Muscle of arm (tissue), 12 donors: ENCODE data around the gene TTC29. TPM values are rescaled to one million over a fixed set of nuclear protein-coding genes. Genes with fewer than 3 reads are reported as not detected.
"Not testable (repeated sequence)": the region's sequence is repeated elsewhere in the genome, so short reads cannot be mapped to it uniquely, and the experiment has no call there.

Experiments
- DNase-seq: peaks from one replicate; pipeline ENCODE4 v3.0.0-alpha.2; 2013
- polyA plus RNA-seq, 12 donors: library from polyadenylated mRNA; unstranded; fragments of 120-200 nt; gene quantifications; one replicate each; pipeline ENCODE4 v1.2.1, GENCODE V29; 2013; ENCODE audit not compliant: insufficient read length in 12 of 12

TTC29 gene
- polyA plus RNA-seq, 12 donors = 0.09 to 0.22 (median 0.15) TPM; not detected in 6

GRCh38 chr4:146857298-146857697 is 88.4 kb downstream of the TTC29 start:
- DNase-seq = no peak

GRCh38 chr4:146855761-146856160 is 89.9 kb downstream of the TTC29 start:
- no peak for DNase-seq

DNA sequence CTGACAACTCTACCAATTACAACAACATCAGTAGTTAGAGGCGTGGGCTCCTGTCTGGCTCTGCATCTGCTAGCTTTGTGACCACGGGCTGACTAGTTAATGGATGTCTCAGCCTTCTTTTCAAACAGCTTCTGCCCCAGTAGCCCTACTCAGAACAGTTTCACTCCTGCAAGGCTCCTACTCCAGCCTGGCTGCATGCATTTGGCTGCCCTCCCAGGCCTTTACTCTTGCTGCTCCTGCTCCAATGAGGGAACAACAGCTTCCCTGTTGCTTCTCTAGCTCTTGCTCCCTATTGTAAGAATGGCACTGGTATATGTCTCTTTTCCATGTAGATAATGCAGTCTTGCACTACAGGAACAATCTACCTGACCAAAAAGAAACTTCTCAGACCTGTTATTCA is 93.3 kb downstream of the TTC29 start:
- DNase-seq = no peak

DNA sequence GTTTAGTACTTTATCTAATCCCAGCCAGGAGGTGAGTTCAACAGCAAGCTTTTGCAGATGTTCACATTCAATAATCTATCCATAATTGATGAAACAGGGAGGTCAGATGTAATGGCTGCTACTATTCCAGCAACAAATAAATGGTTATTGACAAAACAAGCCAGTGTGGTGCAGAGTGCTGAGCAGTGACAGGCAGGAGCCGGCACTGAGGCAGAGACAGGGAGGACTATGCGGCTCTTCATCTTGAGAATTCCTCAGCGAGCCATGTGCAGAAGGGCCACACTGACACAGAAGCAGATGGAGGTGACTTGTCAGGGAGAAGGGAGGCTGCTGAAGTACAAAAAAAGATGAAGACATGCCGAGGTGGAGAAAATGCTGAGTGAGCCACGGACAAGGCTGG is 98.3 kb downstream of the TTC29 start:
- DNase-seq = no peak

DNA sequence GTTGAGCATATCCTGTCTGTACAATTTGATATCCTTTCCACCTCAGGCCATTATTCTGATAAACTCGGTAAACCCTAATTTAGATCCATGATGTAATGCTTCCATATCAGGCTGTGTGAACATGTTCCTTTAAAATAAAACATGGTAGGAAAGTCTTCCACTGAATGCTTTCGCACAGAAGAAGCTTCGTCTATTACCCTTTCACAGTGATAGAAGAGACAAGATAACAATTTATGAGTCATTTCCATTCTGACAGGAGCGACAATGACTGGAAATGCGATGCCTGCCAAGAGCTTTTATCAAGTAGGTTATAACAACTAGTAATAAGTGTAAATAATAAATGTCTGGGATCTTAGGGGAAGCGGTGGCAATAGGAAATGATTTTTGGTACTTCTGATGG is 98.8 kb downstream of the TTC29 start:
- no peak for DNase-seq

DNA sequence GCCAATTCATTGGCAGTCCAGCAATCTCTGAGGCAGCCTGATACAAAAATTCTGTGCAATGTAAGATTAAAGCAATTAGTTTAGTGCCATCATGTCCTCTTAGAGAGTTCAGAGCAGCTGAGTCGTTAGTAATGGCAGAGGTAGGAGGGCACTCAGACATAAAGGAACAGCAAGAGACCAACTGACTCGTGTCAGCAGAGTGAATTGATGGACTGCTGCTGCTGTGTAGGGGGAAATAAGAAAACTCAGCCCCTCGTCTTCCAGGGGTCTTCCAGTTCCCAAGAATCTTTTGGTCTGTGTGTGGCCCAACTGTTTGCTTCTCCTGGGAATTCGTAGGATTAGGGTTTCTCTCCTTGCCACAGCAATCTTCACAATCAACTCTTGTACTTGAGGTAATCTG is 100.9 kb downstream of the TTC29 start:
- no peak for DNase-seq

- no peak for DNase-seq
These were observed 102.8 kb downstream of the TTC29 start for GRCh38 chr4:146842876-146843275.

GRCh38 chr4:146840731-146841130 is 104.9 kb downstream of the TTC29 start:
- no peak for DNase-seq

- DNase-seq = no peak
These were observed 110.6 kb downstream of the TTC29 start for GRCh38 chr4:146835096-146835495.

GRCh38 chr4:146834263-146835034 is 111.2 kb downstream of the TTC29 start:
- DNase-seq = no peak

DNA sequence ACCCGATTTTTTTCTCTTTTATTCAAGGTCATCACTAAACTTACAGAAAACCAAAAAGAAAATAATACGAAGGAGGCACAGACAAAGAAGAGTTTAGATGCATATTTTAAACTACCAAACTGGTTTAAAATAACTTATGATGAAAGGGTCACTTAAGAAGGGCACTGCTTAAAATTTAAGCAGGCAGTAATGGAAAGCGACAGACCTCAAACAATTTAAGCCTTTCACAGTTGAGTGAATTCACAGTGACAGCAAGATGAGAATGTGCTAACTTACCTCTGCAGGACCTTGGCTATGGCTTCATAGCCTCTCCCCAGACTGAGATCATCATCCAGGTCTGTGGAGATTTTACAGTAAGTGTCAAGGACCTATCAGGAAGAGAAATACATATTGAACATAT is 112.1 kb downstream of the TTC29 start:
- DNase-seq = no peak

GRCh38 chr4:146822980-146823379 is 122.7 kb downstream of the TTC29 start:
- DNase-seq = not testable (repeated sequence)

DNA sequence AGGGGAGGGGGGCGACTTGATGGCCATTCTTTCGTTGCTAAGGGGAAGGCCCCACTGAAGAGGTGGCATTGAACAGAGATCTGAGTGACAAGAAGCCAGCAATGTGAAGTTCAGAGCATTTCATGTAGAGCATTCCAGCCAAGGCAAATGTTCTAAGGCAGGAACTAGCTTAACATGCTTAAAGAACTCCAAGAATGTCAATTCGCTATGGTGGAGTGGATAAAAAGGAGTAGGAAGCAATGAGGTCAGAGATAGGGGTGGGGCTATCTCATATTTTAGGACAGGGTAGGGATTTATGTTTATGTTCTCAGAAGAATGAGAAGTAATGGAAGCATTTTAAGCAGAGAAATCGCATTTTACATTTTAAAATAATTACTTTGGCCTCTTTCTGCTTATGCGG is 130.9 kb downstream of the TTC29 start:
- DNase-seq = no peak

GRCh38 chr4:146795711-146796110 is 150.0 kb downstream of the TTC29 start:
- DNase-seq = no peak

GRCh38 chr4:146793727-146794126 is 151.9 kb downstream of the TTC29 start:
- DNase-seq = no peak

- no peak for DNase-seq
These were observed 154.2 kb downstream of the TTC29 start for GRCh38 chr4:146791439-146791838.

DNA sequence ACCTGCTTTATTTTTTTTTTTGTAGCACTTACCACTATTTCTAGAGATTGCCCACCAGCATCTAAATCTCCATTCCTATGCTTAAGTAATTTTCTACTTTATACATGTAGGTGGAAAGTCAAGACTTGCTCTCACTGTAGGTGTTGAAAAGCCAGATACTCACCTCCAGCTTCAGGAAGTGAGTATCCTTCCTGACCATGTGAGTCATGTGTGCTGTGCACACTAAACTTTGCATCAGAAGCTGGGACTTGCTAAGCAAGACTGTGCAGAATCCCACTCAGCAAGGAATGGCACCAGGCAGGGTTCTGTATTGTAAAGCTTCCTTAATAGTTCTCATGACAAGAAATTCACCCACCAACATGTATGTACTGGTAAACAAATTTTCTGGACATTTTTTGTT is 155.1 kb downstream of the TTC29 start:
- no peak for DNase-seq

DNA sequence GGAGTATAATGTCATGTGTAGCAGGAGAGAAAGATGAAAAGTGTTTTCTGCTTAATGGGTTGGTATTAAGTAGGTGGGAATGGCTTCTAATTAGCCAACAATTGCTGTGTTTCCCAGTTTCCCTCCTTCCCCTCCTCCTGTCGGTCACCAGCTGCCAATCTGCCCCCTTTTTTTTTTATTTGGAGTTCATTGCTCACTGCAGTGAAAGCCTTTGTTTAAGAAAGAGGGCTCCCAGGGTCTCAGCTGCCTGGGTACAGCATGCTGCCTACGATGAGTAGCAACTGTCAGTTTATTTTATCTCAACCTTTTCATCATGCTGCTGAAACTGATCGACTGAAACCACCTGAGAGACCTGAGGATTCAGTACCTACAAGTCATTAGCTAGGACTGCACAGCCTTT is 157.9 kb downstream of the TTC29 start:
- no peak for DNase-seq

DNA sequence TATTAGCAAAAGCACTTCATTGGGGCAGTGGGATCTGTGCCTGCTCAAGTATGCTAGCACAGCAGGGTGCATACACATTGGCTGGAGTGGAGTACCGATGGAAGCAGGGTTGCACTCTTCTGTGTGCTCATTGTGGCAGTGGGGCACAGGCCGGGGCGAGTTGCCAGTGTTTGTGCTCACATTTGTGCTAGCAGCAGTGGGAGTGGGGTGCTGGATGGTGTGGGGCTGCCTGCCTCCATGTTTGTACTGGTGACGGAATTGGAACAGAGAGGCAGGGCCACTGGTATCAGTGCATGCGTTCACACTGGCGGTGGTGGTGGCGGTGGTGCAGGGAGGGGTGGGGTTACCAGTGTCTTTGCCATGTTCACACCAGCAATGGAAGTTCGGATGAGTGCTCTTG is 169.0 kb downstream of the TTC29 start:
- no peak for DNase-seq

- DNase-seq = no peak
These were observed 182.1 kb downstream of the TTC29 start for GRCh38 chr4:146763560-146763959.

DNA sequence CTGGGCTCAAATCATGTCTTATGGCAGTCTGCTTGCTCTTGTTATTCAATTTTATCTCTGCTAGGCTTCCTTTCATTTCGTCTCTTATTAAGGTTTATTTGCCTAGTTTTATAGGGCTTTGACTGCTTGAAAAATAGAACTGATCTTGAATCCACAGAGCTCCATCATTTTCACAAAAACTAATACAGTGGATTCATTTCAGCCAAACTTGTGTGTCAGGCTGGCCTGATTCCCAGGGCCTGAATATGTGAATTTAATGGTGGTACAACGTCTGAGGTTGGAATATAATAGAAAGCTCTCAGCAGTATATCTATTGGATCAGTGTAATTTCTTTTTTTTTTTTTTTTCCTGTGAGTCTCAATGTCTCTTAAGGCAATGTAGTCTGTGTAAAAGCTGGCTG is 183.6 kb downstream of the TTC29 start:
- peak; percentile 27 for DNase-seq

GRCh38 chr4:146742416-146742815 is 203.2 kb downstream of the TTC29 start:
- DNase-seq = no peak

DNA sequence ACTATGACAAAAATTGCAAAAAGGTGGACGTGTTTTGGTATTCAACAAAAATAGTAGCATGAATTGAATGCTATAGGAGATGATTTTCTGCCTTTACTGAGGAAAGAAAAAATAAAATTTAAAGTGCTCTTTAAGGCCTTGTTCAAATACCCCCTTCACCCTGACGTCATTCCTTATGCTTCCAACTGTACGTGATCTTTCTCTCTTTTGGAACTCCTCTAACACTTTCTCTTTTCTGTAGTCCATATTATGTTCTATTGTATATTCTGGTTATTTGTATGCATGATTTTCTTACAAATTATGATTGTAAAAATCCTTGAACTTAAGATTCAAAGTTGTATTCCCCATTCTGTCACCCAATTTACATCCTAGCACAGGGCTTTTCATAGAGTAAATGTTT is 206.5 kb downstream of the TTC29 start:
- no peak for DNase-seq

DNA sequence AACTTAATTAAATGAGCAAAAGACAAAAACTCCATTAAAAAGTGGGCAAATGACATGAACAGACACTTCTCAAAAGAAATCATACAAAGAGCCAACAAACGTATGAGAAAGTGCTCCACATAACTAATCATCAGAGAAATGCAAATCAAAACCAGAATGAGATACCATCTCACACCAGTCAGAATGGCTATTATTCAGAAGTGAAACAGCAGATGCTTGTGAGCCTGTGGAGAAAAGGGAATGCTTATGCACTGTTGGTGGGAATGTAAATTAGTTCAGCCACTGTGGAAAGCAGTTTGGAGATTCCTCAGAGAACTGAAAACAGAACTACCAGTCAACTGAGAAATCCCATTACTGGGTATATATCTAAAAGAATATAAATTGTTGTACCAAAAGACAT is 222.1 kb downstream of the TTC29 start:
- not testable (repeated sequence) for DNase-seq
